GM19023 (cell line): ENCODE results near the gene SDK2.
"Not testable (repeated sequence)": the region's sequence is repeated elsewhere in the genome, so short reads cannot be mapped to it uniquely, and the experiment has no call there.

Experiments used
- ATAC-seq: cut with Tn5 transposase; IDR thresholded peaks from one replicate; pipeline ENCODE4 v1.9.1; 2021; ENCODE audit warnings: mild to moderate bottlenecking, moderate library complexity; ENCODE audit not compliant: unreplicated experiment

SDK2 gene

GRCh38 chr17:73492125-73492820 lies 152.0 kb downstream of the SDK2 start:
- ATAC-seq = no peak

GRCh38 chr17:73491648-73492047 lies 152.6 kb downstream of the SDK2 start:
- ATAC-seq = no peak

GRCh38 chr17:73490851-73491250 lies 153.4 kb downstream of the SDK2 start:
- ATAC-seq = no peak

GRCh38 chr17:73489991-73490390 lies 154.3 kb downstream of the SDK2 start:
- ATAC-seq = no peak

- ATAC-seq = no peak
Measured at GRCh38 chr17:73489333-73489732, 154.9 kb downstream of the SDK2 start.

GRCh38 chr17:73485130-73485529 lies 159.1 kb downstream of the SDK2 start:
- no peak for ATAC-seq

- ATAC-seq = no peak
Measured at GRCh38 chr17:73482894-73483293, 161.4 kb downstream of the SDK2 start.

GRCh38 chr17:73482251-73482716 lies 162.0 kb downstream of the SDK2 start:
- no peak for ATAC-seq

GRCh38 chr17:73481676-73482075 lies 162.6 kb downstream of the SDK2 start:
- ATAC-seq = no peak

- ATAC-seq = no peak
Measured at GRCh38 chr17:73480740-73481139, 163.5 kb downstream of the SDK2 start.

GRCh38 chr17:73478768-73479424 lies 165.3 kb downstream of the SDK2 start:
- ATAC-seq = no peak

GRCh38 chr17:73478334-73478733 lies 165.9 kb downstream of the SDK2 start:
- no peak for ATAC-seq

- no peak for ATAC-seq
Measured at GRCh38 chr17:73476890-73477350, 167.3 kb downstream of the SDK2 start.

- no peak for ATAC-seq
Measured at GRCh38 chr17:73474370-73474988, 169.8 kb downstream of the SDK2 start.

GRCh38 chr17:73472715-73473114 lies 171.5 kb downstream of the SDK2 start:
- not testable (repeated sequence) for ATAC-seq

- no peak for ATAC-seq
Measured at GRCh38 chr17:73471924-73472323, 172.3 kb downstream of the SDK2 start.

GRCh38 chr17:73470316-73470826 lies 173.9 kb downstream of the SDK2 start:
- ATAC-seq = no peak

GRCh38 chr17:73469311-73469710 lies 174.9 kb downstream of the SDK2 start:
- no peak for ATAC-seq

GRCh38 chr17:73468221-73468620 lies 176.0 kb downstream of the SDK2 start:
- no peak for ATAC-seq

- no peak for ATAC-seq
Measured at GRCh38 chr17:73467651-73468050, 176.6 kb downstream of the SDK2 start.

GRCh38 chr17:73466704-73467433 lies 177.4 kb downstream of the SDK2 start:
- ATAC-seq = no peak
